MM.1S (cell line): Measurements from ENCODE around the gene AGGF1.

Experiments
- DNase-seq: peaks from one replicate; pipeline ENCODE4 v3.0.0-alpha.2; 2015
- H2AFZ ChIP-seq: fragments of 300-600 bp; sonication (generic); 2 replicates; pipeline ENCODE4 v1.6.0; 2016; ENCODE audit warnings: antibody characterized with exemption, low read length
- H3F3A ChIP-seq: fragments of 300-600 bp; sonication (generic); 2 replicates; pipeline ENCODE4 v1.6.1; 2016; ENCODE audit warnings: mild to moderate bottlenecking, antibody characterized with exemption, low read length, moderate library complexity, mixed read lengths; ENCODE audit not compliant: insufficient read depth
- H3K27ac ChIP-seq: fragments of 300-600 bp; sonication (generic); 2 replicates; pipeline ENCODE4 v1.5.1; 2016; ENCODE audit warnings: mild to moderate bottlenecking, low read length
- H3K27me3 ChIP-seq: fragments of 300-600 bp; sonication (generic); replicated peaks from 2 replicates; pipeline ENCODE4 v1.6.0; 2016; ENCODE audit warnings: low read length; ENCODE audit not compliant: insufficient read depth
- H3K36me3 ChIP-seq: fragments of 300-600 bp; sonication (generic); replicated peaks from 2 replicates; pipeline ENCODE4 v1.6.1; 2016; ENCODE audit warnings: mild to moderate bottlenecking, low read length, mixed read lengths; ENCODE audit not compliant: insufficient read depth
- H3K4me1 ChIP-seq: fragments of 300-600 bp; sonication (generic); 2 replicates; pipeline ENCODE4 v1.6.1; 2016; ENCODE audit warnings: low read length, mixed read lengths
- H3K4me2 ChIP-seq: fragments of 300-600 bp; sonication (generic); 2 replicates; pipeline ENCODE4 v1.6.0; 2016; ENCODE audit warnings: low read depth, low read length
- H3K4me3 ChIP-seq: fragments of 300-600 bp; sonication (generic); 2 replicates; pipeline ENCODE4 v1.5.1; 2016; ENCODE audit warnings: low read length, mixed read lengths
- H3K79me2 ChIP-seq: fragments of 300-600 bp; sonication (generic); 2 replicates; pipeline ENCODE4 v1.6.1; 2016; ENCODE audit warnings: mixed run types, low read length, mixed read lengths
- H3K9ac ChIP-seq: fragments of 300-600 bp; sonication (generic); 2 replicates; pipeline ENCODE4 v1.6.1; 2016; ENCODE audit warnings: low read length, mixed read lengths
- H3K9me2 ChIP-seq: fragments of 300-600 bp; sonication (generic); replicated peaks from 2 replicates; pipeline ENCODE4 v1.6.1; 2016; ENCODE audit warnings: mild to moderate bottlenecking, low read length, mixed read lengths; ENCODE audit not compliant: insufficient read depth
- H3K9me3 ChIP-seq: fragments of 300-600 bp; sonication (generic); replicated peaks from 2 replicates; pipeline ENCODE4 v1.6.1; 2016; ENCODE audit warnings: mild to moderate bottlenecking, low read length, mixed read lengths; ENCODE audit not compliant: insufficient read depth
- H4K20me1 ChIP-seq: fragments of 300-600 bp; sonication (generic); 2 replicates; pipeline ENCODE4 v1.6.1; 2016; ENCODE audit warnings: mild to moderate bottlenecking, low read length, moderate library complexity, mixed read lengths; ENCODE audit not compliant: insufficient read depth
- CTCF ChIP-seq: fragments of 300-600 bp; sonication (generic); IDR thresholded peaks from 2 replicates; pipeline ENCODE4 v1.5.1; 2016; ENCODE audit warnings: antibody characterized with exemption, low read length, mixed read lengths
- EZH2 ChIP-seq: fragments of 300-600 bp; sonication (generic); optimal IDR thresholded peaks from 2 replicates; pipeline ENCODE3; 2017; ENCODE audit warnings: low read depth, mild to moderate bottlenecking, antibody characterized with exemption, low read length, mixed read lengths
- EZH2phosphoT487 ChIP-seq: fragments of 300-600 bp; sonication (generic); IDR thresholded peaks from 2 replicates; pipeline ENCODE4 v1.6.1; 2018; ENCODE audit warnings: antibody characterized with exemption, low read length

Gene AGGF1

GRCh38 chr5:77086689-77087483 lies 56.7 kb downstream of the AGGF1 start, which contains the start of gene ZBED3:
Gene ZBED3 (minus strand): TSS chr5:77087285. CDS start chr5:77077878, 9,407 bp downstream.
- Histone ChIP-seq H3K4me2 (peak within 1 kb of the TSS; percentile 77), H3K9me3 (no peaks in the 10 kb centered on the region), H3K27ac (peak within 1 kb of the TSS; percentile 34; the same call in 1 of the 2 replicates), H3K79me2 (no peaks in the 10 kb centered on the region), H3K27me3 (no peaks in the 10 kb centered on the region), H3K4me3 (peak within 1 kb of the TSS; percentile 84), H3K9ac (peak within 1 kb of the TSS; percentile 56; the same call in 1 of the 2 replicates), H3K4me1 (no peaks in the 10 kb centered on the region), H3K36me3 (no peaks in the 10 kb centered on the region), H3K9me2 (no peaks in the 10 kb centered on the region), H3F3A (peaks cover 4% of the 10 kb centered on the region; the same call in 1 of the 2 replicates), H4K20me1 (no peaks in the 10 kb centered on the region), H2AFZ (peak within 1 kb of the TSS; percentile 97)
- peak; percentile 54 for DNase-seq
- TF ChIP-seq EZH2phosphoT487, result no peak
- no peak for TF ChIP-seq EZH2
- TF ChIP-seq CTCF, result peak; percentile 22

- H3K9ac ChIP-seq, result no peak overlapping the region; the same call in 1 of the 2 replicates
- H3K4me1 ChIP-seq, result no peaks in the 10 kb centered on the region
- peak overlapping the region; percentile 84 for H3K4me3 ChIP-seq
- H3K36me3 ChIP-seq, result no peaks in the 10 kb centered on the region
- no peak overlapping the region for H3K27ac ChIP-seq
- H3F3A ChIP-seq, result peaks cover 4% of the 10 kb centered on the region; the same call in 1 of the 2 replicates
- H3K27me3 ChIP-seq, result no peaks in the 10 kb centered on the region
- DNase-seq, result no peak
- no peaks in the 10 kb centered on the region for H3K9me3 ChIP-seq
- no peaks in the 10 kb centered on the region for H3K79me2 ChIP-seq
- H3K9me2 ChIP-seq, result no peaks in the 10 kb centered on the region
- H3K4me2 ChIP-seq, result peak overlapping the region; percentile 77
- no peaks in the 10 kb centered on the region for H4K20me1 ChIP-seq
- peak overlapping the region; percentile 97 for H2AFZ ChIP-seq
- TF ChIP-seq CTCF (no peak), EZH2 (no peak), EZH2phosphoT487 (no peak)
Observed at GRCh38 chr5:77087484-77088261, 57.5 kb downstream of the AGGF1 start.

- no peaks in the 10 kb centered on the region for H3K4me1 ChIP-seq
- no peak overlapping the region for H3K4me3 ChIP-seq
- DNase-seq, result no peak
- no peaks in the 10 kb centered on the region for H3K9me3 ChIP-seq
- no peaks in the 10 kb centered on the region for H3K79me2 ChIP-seq
- H4K20me1 ChIP-seq, result no peaks in the 10 kb centered on the region
- H3K4me2 ChIP-seq, result no peak overlapping the region
- no peak overlapping the region for H3K27ac ChIP-seq
- H3K36me3 ChIP-seq, result no peaks in the 10 kb centered on the region
- H3F3A ChIP-seq, result no peaks in the 10 kb centered on the region
- TF ChIP-seq EZH2phosphoT487 (no peak), CTCF (no peak)
- H3K9ac ChIP-seq, result no peak overlapping the region
- no peaks in the 10 kb centered on the region for H3K27me3 ChIP-seq
- no peak overlapping the region for H2AFZ ChIP-seq
- no peaks in the 10 kb centered on the region for H3K9me2 ChIP-seq
Observed at GRCh38 chr5:77095189-77095588, 65.0 kb downstream of the AGGF1 start.
